GM12801 (cell line): ENCODE results near the gene GRIK4.

ENCODE experiments used
- TF ChIP-seq, protein P1 (sequence below): IDR thresholded peaks from one replicate; pipeline ENCODE4 v1.5.1; 2011; ENCODE audit warnings: control low read depth; ENCODE audit not compliant: insufficient read length; ENCODE audit errors: extremely low read depth

GRIK4 gene

DNA sequence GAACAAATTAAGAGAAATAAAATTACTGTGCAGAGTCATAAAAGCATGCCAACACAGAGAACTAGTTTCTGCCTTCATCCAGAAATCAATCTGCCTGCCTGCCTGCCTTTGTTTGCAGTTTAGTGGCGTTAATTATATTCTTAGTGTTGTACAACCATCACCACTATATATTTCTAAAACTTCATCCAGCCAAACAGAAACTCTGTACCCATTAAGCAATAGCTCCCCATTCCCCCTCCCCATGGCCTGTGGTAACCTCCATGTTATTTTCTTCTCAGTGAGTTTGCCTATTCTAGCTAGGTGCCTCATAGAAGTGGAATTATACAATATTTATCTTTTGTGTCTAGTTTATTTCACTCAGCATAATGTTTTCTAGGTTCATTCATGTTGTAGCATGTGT is 329.1 kb downstream of the GRIK4 start:
- TF ChIP-seq, protein P1, sequence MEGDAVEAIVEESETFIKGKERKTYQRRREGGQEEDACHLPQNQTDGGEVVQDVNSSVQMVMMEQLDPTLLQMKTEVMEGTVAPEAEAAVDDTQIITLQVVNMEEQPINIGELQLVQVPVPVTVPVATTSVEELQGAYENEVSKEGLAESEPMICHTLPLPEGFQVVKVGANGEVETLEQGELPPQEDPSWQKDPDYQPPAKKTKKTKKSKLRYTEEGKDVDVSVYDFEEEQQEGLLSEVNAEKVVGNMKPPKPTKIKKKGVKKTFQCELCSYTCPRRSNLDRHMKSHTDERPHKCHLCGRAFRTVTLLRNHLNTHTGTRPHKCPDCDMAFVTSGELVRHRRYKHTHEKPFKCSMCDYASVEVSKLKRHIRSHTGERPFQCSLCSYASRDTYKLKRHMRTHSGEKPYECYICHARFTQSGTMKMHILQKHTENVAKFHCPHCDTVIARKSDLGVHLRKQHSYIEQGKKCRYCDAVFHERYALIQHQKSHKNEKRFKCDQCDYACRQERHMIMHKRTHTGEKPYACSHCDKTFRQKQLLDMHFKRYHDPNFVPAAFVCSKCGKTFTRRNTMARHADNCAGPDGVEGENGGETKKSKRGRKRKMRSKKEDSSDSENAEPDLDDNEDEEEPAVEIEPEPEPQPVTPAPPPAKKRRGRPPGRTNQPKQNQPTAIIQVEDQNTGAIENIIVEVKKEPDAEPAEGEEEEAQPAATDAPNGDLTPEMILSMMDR: no peak

DNA sequence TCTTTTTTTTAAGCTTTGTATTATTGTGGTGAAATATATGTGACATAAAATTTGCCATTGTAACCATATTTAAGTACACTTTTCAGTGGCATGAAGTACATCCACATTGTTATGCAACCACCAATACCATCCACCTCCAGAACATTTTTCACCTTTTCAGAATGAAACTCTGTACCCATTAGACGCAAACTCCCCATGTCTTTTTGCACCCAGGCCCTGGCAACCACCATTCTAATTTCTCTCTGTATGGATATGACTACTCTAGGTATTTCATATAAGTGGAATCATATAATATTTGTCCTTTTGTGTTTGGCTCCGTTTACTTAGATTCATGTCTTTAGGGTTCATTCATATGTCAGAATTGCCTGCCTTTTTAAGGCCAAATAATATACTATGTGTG is 329.5 kb downstream of the GRIK4 start:
- TF ChIP-seq, protein P1: no peak

DNA sequence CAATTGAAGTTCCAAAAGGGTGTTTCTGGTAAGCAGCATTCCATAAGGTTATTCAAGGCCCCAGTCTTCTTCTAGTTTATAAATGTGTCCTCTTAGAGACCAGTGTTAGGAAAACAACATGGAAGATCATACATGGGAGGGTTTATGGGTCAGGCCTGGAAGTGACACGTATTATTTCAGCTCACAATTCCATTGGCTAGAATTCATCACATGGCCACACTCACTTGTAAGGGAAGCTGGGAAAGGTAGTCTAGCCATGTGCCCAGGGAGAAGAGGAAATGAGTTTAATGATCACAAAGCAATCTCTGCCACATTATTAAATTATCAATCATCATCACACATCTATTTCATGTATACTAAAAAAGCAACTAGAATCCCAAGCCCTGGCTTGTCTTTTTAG is 330.6 kb downstream of the GRIK4 start:
- TF ChIP-seq, protein P1: no peak

DNA sequence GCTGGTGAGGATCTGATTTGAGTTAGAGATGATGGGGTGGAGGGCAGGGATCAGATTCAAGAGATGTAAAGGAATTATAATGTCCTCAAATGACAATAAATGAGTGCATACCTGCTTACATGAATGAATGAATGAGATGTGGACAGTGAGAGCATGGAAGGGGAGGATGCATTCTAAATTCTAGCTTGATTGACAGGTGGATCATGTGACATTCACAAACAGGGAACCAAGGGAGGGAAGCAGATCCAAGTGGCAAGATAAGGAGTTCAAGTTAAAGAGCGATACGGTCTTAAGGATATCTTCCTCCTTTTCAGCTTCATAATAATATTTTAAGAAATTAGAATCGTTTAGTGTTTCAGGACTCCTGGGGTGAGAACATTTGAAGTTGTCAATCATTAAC is 341.9 kb downstream of the GRIK4 start:
- TF ChIP-seq, protein P1: no peak

DNA sequence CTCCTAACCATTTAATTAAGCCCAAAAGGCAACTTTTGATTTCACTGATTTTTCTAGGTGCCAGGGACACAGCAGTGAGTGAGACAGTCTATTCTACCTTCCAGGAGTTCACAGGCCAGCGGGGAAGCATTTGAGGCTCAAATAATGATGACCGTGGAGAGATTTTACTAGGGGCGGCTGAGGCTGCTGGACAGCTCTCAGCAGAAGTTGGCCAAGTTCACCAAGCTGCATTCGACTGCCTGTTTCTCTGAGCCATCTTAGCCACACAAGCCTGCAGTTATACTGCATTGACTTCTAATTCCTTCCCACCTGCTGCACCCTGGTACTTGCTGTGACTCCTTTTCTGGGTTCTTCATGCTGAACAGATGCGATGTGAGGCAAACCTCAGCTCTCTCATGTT is 343.4 kb downstream of the GRIK4 start:
- TF ChIP-seq, protein P1: no peak

DNA sequence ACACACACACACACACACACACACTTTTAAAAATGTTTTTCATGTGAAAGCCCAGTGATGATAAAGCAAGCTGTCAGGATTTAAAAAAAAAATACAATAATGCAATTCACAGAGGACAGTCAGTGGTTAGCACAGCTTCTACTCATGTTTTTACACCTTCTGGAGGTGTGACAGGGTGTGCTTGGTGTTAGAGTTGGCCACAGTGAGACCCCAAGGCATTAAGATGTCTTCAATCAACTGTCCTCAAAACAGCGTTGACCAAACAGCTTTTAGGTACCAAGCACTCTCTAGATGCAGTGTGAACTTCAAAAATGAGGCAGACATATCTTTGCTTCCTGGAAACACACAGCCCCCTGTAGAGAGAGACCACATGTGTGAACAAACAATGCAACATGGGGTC is 346.0 kb downstream of the GRIK4 start:
- TF ChIP-seq, protein P1: no peak

DNA sequence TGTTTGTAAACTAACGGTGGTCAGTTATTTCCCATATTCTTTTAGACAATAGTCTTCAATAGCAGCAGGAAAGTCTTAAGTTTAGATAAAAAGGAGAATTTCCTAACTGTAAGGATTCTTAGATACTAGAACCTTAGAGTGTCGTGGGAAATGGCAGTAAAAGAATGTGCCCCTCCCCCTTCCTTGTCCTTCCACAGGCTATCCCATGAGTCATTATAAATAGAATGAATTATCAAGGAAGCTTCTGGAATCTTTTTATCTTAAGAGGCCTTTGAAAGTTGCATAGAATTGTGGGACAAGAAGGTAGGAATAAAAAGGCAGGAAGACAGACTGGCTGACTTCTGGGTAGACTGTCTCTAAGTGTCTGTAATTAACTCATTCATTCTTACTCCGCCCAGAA is 347.2 kb downstream of the GRIK4 start:
- TF ChIP-seq, protein P1: no peak
